Hematopoietic multipotent progenitor cell treated with erythropoietin and hydrocortisone succinate and interleukin-3 and kit ligand, for 4 days (in vitro differentiated cells): ENCODE data around the gene COMMD10.
"Not testable (repeated sequence)": the region's sequence is repeated elsewhere in the genome, so short reads cannot be mapped to it uniquely, and the experiment has no call there.

Experiments
- DNase-seq: peaks from one replicate; pipeline ENCODE4 v3.0.0-alpha.2; 2015

The COMMD10 gene

GRCh38 chr5:116084871-116085715 lies at the start of gene COMMD10:
COMMD10 (plus strand) TSS chr5:116085025.
- peak; percentile 94 for DNase-seq

- DNase-seq, result no peak
These were observed 49.7 kb upstream of the COMMD10 start for GRCh38 chr5:116035123-116035522.

GRCh38 chr5:116037236-116037822 lies 47.5 kb upstream of the COMMD10 start:
- DNase-seq, result no peak

- peak; percentile 67 for DNase-seq
These were observed 46.0 kb upstream of the COMMD10 start for GRCh38 chr5:116038817-116039216.

- no peak for DNase-seq
These were observed 42.5 kb upstream of the COMMD10 start for GRCh38 chr5:116042375-116042774.

GRCh38 chr5:116044073-116044472 lies 40.8 kb upstream of the COMMD10 start:
- no peak for DNase-seq

- DNase-seq, result no peak
These were observed 39.0 kb upstream of the COMMD10 start for GRCh38 chr5:116045821-116046220.

GRCh38 chr5:116046261-116046660 lies 38.6 kb upstream of the COMMD10 start:
- DNase-seq, result no peak

- DNase-seq, result no peak
These were observed 38.0 kb upstream of the COMMD10 start for GRCh38 chr5:116046823-116047222.

GRCh38 chr5:116058346-116058936 lies 26.4 kb upstream of the COMMD10 start:
- DNase-seq, result peak; percentile 20

GRCh38 chr5:116062352-116062751 lies 22.5 kb upstream of the COMMD10 start:
- DNase-seq, result no peak

GRCh38 chr5:116063950-116064349 lies 20.9 kb upstream of the COMMD10 start:
- no peak for DNase-seq

- DNase-seq, result peak; percentile 83
These were observed 16.7 kb upstream of the COMMD10 start for GRCh38 chr5:116068028-116068632.

GRCh38 chr5:116071211-116071610 lies 13.6 kb upstream of the COMMD10 start:
- DNase-seq, result no peak

- peak; percentile 52 for DNase-seq
These were observed 9.5 kb upstream of the COMMD10 start for GRCh38 chr5:116075191-116075831.

- DNase-seq, result peak; percentile 67
These were observed 8.3 kb upstream of the COMMD10 start for GRCh38 chr5:116076496-116076895.

- no peak for DNase-seq
These were observed 6.6 kb upstream of the COMMD10 start for GRCh38 chr5:116078199-116078598.

GRCh38 chr5:116084287-116084691 lies 536 bp upstream of the COMMD10 start:
- peak; percentile 70 for DNase-seq

- DNase-seq, result not testable (repeated sequence)
These were observed 1.5 kb downstream of the COMMD10 start for GRCh38 chr5:116086309-116086708.

- DNase-seq, result no peak
These were observed 3.2 kb downstream of the COMMD10 start for GRCh38 chr5:116088062-116088461.

GRCh38 chr5:116090302-116090701 lies 5.5 kb downstream of the COMMD10 start:
- DNase-seq, result no peak

GRCh38 chr5:116091416-116091815 lies 6.6 kb downstream of the COMMD10 start:
- no peak for DNase-seq

GRCh38 chr5:116097301-116097700 lies 12.5 kb downstream of the COMMD10 start:
- no peak for DNase-seq
